Stimulated activated CD8-positive, alpha-beta memory T cell treated with anti-CD3 and anti-CD28 coated beads, Interleukin-2, amount 100 ng/mL, for 48 hours (primary cell): ENCODE measurements around the gene LRP1.

Experiments
- DNase-seq, 2 donors: peaks; one replicate each; pipeline ENCODE4 v3.0.0-alpha.2; 2020; ENCODE audit warnings: low read depth in 2 of 2

LRP1 gene

DNA sequence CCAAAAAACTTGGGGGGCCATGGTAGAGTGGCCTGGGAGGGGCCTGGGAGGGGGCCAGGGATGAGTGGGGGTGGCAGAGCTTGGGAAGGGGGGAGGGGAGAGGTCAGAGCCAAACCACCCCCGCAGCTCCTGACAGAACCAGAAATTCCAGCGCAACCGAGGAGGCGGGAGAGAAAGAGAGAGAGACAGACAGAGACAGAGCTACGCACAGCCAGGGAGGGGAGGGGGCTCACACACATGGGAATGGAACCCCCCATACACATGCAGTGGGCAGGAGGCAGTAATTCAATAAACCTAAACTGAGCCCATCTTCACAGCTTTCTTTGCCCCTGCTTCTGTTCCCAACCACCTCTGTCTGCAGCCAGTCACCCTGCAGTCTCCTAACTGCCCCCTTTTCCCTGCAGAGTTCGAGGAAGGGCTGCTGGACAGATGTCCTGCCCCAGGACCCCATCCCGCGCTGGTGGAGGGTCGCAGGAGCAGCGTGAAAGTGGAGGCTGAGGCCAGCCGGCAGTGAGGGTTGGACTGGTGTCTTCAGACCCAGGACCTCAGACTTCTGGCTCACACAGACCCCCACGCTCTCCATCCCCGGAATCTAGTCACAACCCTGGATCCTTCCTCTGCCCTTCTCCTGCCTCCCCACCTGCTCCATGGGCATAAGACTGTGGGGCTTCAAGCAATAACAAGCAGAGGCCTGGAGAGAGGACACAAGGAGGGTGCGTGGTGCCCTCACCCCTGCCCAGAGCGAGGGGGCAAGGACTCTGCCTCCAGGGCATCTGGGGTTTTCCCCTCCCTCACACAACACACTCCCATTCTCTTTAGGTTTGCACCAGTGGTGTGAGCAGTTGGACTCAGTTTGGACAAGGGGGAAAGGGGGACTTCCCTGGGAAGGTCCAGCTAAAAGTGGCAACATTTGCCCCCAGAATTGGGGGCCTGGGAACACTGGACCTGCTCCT lies 33.8 kb upstream of the LRP1 start:
- DNase-seq, result no peak

- no peak for DNase-seq
Observed at GRCh38 chr12:57095440-57095839, 32.8 kb upstream of the LRP1 start.

DNA sequence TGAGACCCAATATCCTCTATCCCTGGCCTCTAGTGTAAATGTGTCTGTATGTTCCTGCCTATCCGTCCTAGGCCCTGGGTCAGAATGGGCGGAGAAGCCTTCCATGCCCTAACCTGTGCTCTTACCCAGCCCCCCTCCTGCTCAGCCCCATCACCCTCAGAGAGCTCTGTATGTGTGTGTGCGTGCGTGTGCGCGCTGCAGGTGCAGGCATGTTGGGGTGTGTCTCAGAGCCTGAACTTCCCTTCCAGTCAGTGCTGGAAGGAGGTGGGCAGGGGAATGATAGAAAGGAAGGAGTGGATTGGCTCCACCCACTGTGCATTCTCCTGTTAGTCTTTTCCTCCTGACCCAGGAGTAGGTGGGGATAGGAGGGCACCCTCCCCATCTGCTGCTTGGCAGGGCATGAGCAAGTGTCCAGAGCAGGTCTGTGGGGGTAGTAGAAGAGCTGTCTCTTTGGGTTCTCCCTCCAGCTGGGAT lies 32.1 kb upstream of the LRP1 start:
- DNase-seq, result no peak

DNA sequence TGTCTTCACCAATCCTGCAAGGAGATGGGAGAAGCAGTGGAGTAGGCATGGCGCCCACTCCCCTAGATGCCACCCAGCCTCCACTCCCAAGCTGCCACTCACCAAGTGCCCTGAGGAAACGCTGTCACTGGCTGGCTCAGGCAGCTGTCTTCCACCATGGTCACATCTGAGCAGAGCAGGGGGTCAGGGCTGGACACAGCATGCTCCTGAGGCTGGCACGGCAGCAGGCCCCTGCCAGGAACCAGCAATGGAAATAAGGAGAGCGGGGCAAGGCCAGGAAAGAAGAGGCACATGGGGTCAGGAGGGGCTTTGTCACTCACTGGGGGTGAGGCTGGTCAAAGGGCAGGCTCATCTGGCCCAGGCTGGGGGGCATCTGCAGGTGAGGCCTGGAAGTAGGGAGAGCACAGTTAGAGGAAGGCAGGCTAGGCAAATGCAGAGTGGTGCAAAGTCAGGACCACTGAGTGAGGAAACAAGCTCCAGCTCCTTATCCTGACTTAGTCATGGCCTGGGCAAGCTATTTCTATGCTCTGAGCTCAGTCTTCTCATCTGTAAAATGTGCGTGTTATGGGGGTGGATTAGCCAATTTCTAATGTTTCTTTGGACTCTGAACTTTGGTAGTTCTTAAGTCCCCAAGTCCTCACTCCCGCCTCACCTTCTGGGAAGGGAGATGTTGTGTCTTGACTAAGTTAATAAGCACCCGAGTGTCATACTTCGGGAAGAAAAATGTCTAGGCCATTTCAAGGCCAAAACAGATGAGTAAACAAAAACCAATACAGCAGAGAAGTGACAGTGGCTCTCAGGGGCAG lies 31.3 kb upstream of the LRP1 start:
- no peak for DNase-seq

- no peak for DNase-seq
Observed at GRCh38 chr12:57097554-57097835, 30.8 kb upstream of the LRP1 start.

DNA sequence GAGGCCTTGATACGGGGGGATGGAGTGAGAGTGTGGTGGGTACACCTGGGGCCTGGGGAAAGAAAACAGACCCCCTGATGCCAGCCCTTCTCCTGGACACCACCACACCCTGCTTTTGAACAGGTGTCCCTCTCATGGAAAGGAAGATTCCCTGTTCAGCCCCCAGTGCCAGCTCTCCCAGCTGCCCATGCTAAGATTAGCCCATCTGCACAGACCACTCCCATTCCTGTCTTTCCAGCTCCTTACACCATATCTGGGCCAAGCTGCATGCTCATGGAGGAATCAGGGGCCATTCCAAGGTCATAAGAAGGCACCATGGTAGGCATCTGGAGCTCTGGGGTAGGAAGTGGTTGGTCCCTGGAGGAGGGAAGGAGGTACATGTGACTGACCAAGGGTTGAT lies 29.7 kb upstream of the LRP1 start:
- no peak for DNase-seq

GRCh38 chr12:57099047-57099714 lies 29.1 kb upstream of the LRP1 start:
- no peak for DNase-seq

DNA sequence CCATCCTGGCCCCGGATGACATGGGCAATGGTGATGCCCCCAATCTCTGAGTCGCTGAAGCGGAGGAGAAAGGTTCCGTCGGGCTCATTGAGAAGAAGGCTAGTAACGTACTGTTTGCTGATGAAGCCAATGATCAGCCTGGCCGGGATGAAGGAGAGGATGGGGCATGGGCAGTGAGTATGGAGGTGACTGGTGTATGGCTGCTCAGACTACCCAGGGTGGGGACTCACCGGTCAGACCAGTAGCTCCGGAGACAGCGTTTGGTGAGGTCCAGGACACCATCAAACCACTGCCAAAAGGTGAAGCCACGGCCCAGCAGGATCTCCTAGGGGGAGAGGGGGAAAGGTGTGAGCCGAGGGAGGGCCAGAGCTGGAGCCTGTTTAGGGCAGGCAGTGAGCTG lies 28.5 kb upstream of the LRP1 start:
- DNase-seq, result no peak

DNA sequence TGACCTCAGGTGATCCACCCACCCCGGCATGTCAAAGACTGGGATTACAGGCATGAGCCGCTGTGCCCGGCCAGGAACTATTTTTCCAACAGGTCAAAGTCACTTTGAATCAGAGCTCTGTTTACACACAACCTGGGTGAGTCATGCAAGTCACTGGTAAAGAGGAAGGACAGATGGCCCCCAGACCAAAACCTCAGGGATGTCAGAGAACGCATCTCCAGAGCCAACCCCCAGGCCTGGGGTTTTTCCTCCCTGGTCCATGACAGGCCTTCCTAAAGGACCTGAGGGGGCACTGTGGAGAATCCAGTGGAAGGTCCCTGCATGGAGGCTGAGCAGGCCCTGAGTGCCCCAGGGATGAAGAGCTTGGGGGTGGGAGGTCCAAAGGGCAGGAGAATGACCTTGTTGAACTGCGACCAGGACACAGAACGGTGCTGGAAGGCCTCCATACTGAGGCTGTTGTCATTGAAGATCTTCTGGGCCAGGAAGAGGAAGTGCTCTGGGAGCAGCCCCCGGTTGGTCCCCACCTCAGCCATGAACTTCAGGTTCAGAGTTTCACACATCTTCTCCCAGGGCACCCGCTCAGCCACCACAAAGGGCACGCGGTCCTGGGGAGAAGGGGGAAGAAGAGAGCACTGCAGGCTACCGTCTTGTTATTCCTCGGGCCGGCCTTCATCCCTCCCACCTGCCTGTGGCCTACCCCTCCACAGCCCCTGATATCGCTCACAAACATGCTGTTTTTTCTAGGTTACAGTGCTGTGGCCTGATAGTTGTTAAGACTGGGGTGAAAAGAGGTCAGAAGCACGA lies 26.2 kb upstream of the LRP1 start:
- DNase-seq, result no peak

DNA sequence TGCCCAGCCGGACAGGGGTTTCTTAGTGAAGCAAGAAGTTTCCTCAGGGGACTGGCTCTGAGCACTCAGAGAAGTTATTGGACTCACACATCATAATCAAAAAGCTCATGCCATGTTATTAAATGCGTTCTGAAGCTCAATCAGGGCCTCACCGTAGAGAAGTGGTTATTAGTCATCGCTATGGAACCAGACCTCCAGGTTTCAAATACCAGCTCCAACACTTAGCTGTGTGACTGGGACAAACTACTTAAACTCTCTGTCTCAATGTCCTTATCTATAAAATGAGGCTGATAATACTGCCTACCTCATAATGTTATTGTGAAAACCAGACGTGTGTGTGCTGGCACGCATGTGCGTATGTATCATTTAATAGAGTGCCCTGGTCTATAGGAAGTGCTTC lies 24.4 kb upstream of the LRP1 start:
- no peak for DNase-seq

DNA sequence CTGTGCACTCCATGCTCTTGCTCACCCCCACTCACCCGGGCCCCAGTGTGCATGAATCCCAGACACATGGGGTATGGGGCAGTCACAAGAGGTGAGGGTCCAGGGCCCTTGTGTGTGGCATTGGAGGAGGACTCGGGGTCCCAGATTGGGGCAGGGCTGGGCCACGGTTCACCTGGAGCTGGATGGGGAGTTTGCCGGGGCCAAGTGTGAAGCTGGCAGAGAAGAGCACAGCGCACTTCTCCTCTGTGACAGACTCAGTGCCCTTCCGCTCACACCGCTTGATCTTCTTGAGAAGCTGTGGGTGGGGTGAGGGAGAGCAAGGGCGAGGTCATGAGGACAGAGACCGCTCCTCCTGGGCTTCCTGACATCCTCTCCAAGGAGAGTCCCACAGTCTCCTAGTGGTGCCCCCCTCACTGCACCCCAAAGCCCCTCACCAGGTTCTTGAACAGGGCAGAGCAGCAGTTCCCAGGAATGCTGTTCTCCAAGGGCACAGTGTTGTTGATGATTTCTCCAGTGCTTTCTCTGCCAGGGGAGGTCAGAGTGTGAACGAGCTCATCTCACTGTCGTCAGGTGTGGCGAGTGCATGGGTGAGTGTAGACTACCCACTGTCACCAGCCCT lies 23.9 kb upstream of the LRP1 start:
- DNase-seq, result no peak

GRCh38 chr12:57105011-57105753 lies 23.1 kb upstream of the LRP1 start:
- DNase-seq, result no peak

DNA sequence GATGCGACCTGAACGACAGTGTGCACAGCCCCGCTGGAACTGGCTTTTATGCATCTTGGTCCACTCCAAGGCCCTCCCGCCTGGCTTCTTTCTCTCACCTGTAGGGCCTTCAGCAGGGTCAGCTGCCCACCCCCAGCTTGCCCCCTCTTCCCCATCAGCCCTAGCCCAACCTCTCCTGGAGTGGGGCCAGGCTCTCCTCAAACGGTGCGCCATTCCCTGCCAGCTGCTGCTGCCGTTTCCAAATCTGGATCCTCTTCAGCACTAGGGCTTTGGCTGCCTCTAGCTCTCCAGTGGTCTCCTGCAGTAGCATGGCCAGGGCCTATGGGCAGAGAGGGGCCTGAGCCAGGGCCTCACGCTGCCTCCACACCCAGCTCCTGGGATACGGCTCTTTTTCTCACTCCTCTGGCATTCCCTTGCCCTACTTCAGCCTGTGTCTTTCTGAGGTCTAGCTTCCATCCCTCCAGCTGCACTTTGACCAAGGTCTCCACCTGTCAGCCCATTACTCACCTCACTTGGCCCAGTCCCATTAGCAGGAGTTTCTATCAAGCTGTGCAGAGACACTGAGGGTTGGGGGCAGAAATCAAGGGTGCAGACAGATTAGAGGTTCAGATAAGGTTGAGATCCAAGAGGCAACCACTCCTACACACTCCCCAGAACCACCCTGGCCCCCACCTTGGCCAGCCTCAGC lies 22.1 kb upstream of the LRP1 start:
- no peak for DNase-seq

DNA sequence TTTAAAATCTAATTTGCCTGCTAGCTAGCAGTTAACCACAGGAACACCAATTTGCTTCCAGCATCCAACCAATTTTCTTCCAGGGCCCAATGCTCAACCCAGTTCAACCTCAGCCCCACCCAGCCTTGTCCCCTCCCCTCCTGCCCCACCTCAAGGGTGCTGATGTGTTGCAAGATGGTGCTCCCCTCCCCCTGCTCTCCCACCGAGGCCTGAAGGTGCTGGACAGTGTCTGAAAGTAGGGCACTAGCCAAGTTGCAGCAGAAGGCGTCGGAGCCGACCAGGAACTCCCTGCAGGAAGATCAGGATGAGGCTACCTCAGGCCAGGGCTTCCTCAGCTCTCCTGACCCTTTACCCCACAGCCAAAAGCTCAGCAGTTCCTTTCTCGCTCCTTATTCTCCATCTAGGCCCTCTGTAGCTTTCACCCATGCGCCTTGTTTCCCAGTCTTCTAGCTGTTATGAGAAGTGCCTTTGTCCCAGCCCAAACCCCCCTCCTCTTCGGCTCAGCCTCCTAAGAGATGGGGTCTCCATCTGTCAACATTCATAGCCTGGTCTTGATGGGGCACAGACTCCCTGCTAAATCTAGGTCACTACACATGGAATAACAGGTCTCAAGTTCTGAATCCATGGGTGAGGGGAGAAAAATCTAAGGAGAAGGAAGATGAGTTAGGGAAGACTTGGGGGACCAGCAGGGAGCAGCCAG lies 20.7 kb upstream of the LRP1 start:
- no peak for DNase-seq

GRCh38 chr12:57109207-57110103 lies 18.8 kb upstream of the LRP1 start:
- no peak for DNase-seq

GRCh38 chr12:57110104-57111030 lies 17.9 kb upstream of the LRP1 start:
- DNase-seq, result peak; percentile 70 to 78
